Stimulated activated CD8-positive, alpha-beta memory T cell treated with anti-CD3 and anti-CD28 coated beads, Interleukin-12 subunit alpha, Interleukin-12 subunit beta, amount 100 ng/mL, for 1 hour (primary cell): ENCODE results near the gene TMCO6.
A peak's percentile ranks its signal among the peaks of the same experiment; 100 is the strongest.
"Not testable (repeated sequence)": the region's sequence is repeated elsewhere in the genome, so short reads cannot be mapped to it uniquely, and the experiment has no call there.

Experiments used
- DNase-seq: peaks from one replicate; pipeline ENCODE4 v3.0.0-alpha.2; 2020; ENCODE audit warnings: low read depth

The TMCO6 gene

GRCh38 chr5:140639148-140639981 is at the start of gene TMCO6:
TMCO6 (plus strand) TSS chr5:140639451; CDS start chr5:140639528, 77 bp downstream.
- DNase-seq, result peak; percentile 96

- DNase-seq, result no peak
Observed at GRCh38 chr5:140590861-140591260, 48.4 kb upstream of the TMCO6 start.

- DNase-seq, result no peak
Observed at GRCh38 chr5:140591747-140592372, 47.4 kb upstream of the TMCO6 start.

GRCh38 chr5:140593070-140593469 is 46.2 kb upstream of the TMCO6 start:
- not testable (repeated sequence) for DNase-seq

GRCh38 chr5:140594169-140594568 is 45.1 kb upstream of the TMCO6 start:
- no peak for DNase-seq

GRCh38 chr5:140595538-140596300 is 43.5 kb upstream of the TMCO6 start:
- DNase-seq, result no peak

GRCh38 chr5:140596321-140596741 is 42.9 kb upstream of the TMCO6 start:
- DNase-seq, result no peak

GRCh38 chr5:140598836-140599235 is 40.4 kb upstream of the TMCO6 start:
- no peak for DNase-seq

- no peak for DNase-seq
Observed at GRCh38 chr5:140600096-140600495, 39.2 kb upstream of the TMCO6 start.

GRCh38 chr5:140602147-140602546 is 37.1 kb upstream of the TMCO6 start:
- no peak for DNase-seq

- not testable (repeated sequence) for DNase-seq
Observed at GRCh38 chr5:140603446-140603698, 35.9 kb upstream of the TMCO6 start.

GRCh38 chr5:140603734-140604133 is 35.5 kb upstream of the TMCO6 start:
- no peak for DNase-seq

- DNase-seq, result no peak
Observed at GRCh38 chr5:140605879-140606278, 33.4 kb upstream of the TMCO6 start.

- no peak for DNase-seq
Observed at GRCh38 chr5:140607031-140607430, 32.2 kb upstream of the TMCO6 start.

- no peak for DNase-seq
Observed at GRCh38 chr5:140608722-140609121, 30.5 kb upstream of the TMCO6 start.

GRCh38 chr5:140609126-140609525 is 30.1 kb upstream of the TMCO6 start:
- no peak for DNase-seq

- no peak for DNase-seq
Observed at GRCh38 chr5:140611020-140611521, 28.2 kb upstream of the TMCO6 start.

- DNase-seq, result no peak
Observed at GRCh38 chr5:140622301-140622700, 16.9 kb upstream of the TMCO6 start.

- not testable (repeated sequence) for DNase-seq
Observed at GRCh38 chr5:140623061-140623460, 16.2 kb upstream of the TMCO6 start.

GRCh38 chr5:140624886-140625285 is 14.4 kb upstream of the TMCO6 start:
- DNase-seq, result not testable (repeated sequence)

GRCh38 chr5:140627972-140628371 is 11.3 kb upstream of the TMCO6 start:
- no peak for DNase-seq

GRCh38 chr5:140628711-140629110 is 10.5 kb upstream of the TMCO6 start:
- no peak for DNase-seq
